Endothelial cell of umbilical vein (primary cell): Measurements from ENCODE around the gene HSF2BP. TPM values are rescaled to one million over a fixed set of nuclear protein-coding genes. Genes with fewer than 3 reads are reported as not detected.
A peak's percentile ranks its signal among the peaks of the same experiment; 100 is the strongest.

Source experiments
- Bru-seq: library from RNA; stranded (reverse); fragments of 400-500 nt; gene quantifications from one replicate; lab custom pipeline; 2021; lab: Mats Ljungman, UMichigan
- BruChase-seq, 2 experiments: library from RNA; stranded (reverse); fragments of 400-500 nt; gene quantifications; one replicate each; lab custom pipeline; 2021; lab: Mats Ljungman, UMichigan
- BruUV-seq: library from RNA; stranded (reverse); fragments of 400-500 nt; replicated peaks from 2 replicates; lab custom pipeline; 2021; lab: Mats Ljungman, UMichigan
- CTCF ChIA-PET: fragments of 300-600, 350-600 bp; sonication (Branson Sonifier 250); formaldehyde crosslinking; loops from one replicate; lab custom pipeline; 2021; ENCODE audit warnings: antibody characterized with exemption, inconsistent platforms; lab: Charles Lee
- POLR2A ChIA-PET: fragments of 300-600, 350-600 bp; sonication (Branson Sonifier 250); formaldehyde crosslinking; loops from one replicate; lab custom pipeline; 2021; ENCODE audit warnings: antibody characterized with exemption, inconsistent platforms; lab: Charles Lee
- DNase-seq: peaks from one replicate; pipeline ENCODE4 v3.0.0-alpha.2; 2011; ENCODE audit warnings: low read depth, low spot score
- FAIRE-seq: peaks from 2 replicates; lab custom pipeline; 2011; peaks lifted over from hg19 to GRCh38; lab: Jason Lieb, UNC
- H2AFZ ChIP-seq: 2 replicates; pipeline ENCODE4 v1.6.0; 2012; ENCODE audit warnings: low read depth, low read length, control low read depth, inconsistent platforms
- H3K27ac ChIP-seq: 2 replicates; pipeline ENCODE4 v1.5.1; 2011; ENCODE audit warnings: low read depth, mild to moderate bottlenecking, control low read depth, low read length, moderate library complexity; ENCODE audit not compliant: insufficient read depth
- H3K27me3 ChIP-seq, 2 experiments: 2 replicates each; pipeline versions ENCODE4 v1.6.0 to v1.6.1; 2011; ENCODE audit warnings: low read length in 2 of 2, mixed read lengths in 1 of 2; ENCODE audit not compliant: control insufficient read depth in 2 of 2, insufficient read depth in 2 of 2
- H3K36me3 ChIP-seq, 2 experiments: 2 replicates in 1 of 2; 3 replicates in 1 of 2; pipeline ENCODE4 v1.5.1; 2011; ENCODE audit warnings: low read length in 2 of 2, mild to moderate bottlenecking in 1 of 2, moderate library complexity in 1 of 2; ENCODE audit not compliant: control insufficient read depth in 2 of 2, insufficient read depth in 2 of 2; ENCODE audit errors: extremely low read depth in 1 of 2
- H3K4me1 ChIP-seq: 3 replicates; pipeline ENCODE4 v1.5.1; 2011; ENCODE audit warnings: mild to moderate bottlenecking, low read length; ENCODE audit not compliant: control insufficient read depth, insufficient read depth; ENCODE audit errors: extremely low read depth
- H3K4me2 ChIP-seq: 2 replicates; pipeline ENCODE4 v1.6.1; 2011; ENCODE audit warnings: low read length, control low read depth, mixed read lengths; ENCODE audit not compliant: insufficient read depth
- H3K4me3 ChIP-seq, 3 experiments: fragments of 200-600 bp in 1 of 3; sonication (generic), shearing (Covaris generic) in 1 of 3; replicated peaks in 1 of 3; 2 replicates each; pipeline ENCODE4 v1.5.1; 2011 to 2016; ENCODE audit warnings: control low read depth in 3 of 3, low read length in 3 of 3, mild to moderate bottlenecking in 2 of 3, inconsistent platforms in 1 of 3, low read depth in 1 of 3, moderate library complexity in 1 of 3; ENCODE audit not compliant: insufficient read depth in 1 of 3
- H3K79me2 ChIP-seq: 2 replicates; pipeline ENCODE4 v1.6.0; 2012; ENCODE audit warnings: low read length, inconsistent platforms; ENCODE audit not compliant: control insufficient read depth, insufficient read depth
- H3K9ac ChIP-seq: replicated peaks from 2 replicates; pipeline ENCODE3; 2011; ENCODE audit warnings: low read length, control low read depth; ENCODE audit not compliant: insufficient read depth; ENCODE audit errors: extremely low read depth
- H3K9me1 ChIP-seq: replicated peaks from 3 replicates; pipeline ENCODE4 v1.6.0; 2011; ENCODE audit warnings: mild to moderate bottlenecking, low read length; ENCODE audit not compliant: control insufficient read depth, insufficient read depth; ENCODE audit errors: extremely low read depth
- H3K9me3 ChIP-seq: replicated peaks from 2 replicates; pipeline ENCODE4 v1.5.1; 2012; ENCODE audit warnings: low read length, inconsistent platforms; ENCODE audit not compliant: control insufficient read depth, insufficient read depth
- H4K20me1 ChIP-seq: replicated peaks from 2 replicates; pipeline ENCODE3; 2011; ENCODE audit warnings: mild to moderate bottlenecking, low read length; ENCODE audit not compliant: control insufficient read depth, insufficient read depth; ENCODE audit errors: extremely low read depth
- EZH2 ChIP-seq: IDR thresholded peaks from 2 replicates; pipeline ENCODE4 v1.6.1; 2012; ENCODE audit warnings: borderline replicate concordance, low read depth, mild to moderate bottlenecking, moderate library complexity, low read length, inconsistent platforms; ENCODE audit not compliant: severe bottlenecking
- FOS ChIP-seq: IDR thresholded peaks from 2 replicates; pipeline ENCODE4 v1.6.1; 2011; ENCODE audit warnings: mild to moderate bottlenecking, low read length, moderate library complexity, borderline replicate concordance; ENCODE audit not compliant: insufficient read depth
- GATA2 ChIP-seq: IDR thresholded peaks from 2 replicates; pipeline ENCODE4 v1.7.0; 2011; ENCODE audit warnings: low read depth, mild to moderate bottlenecking, moderate library complexity, mixed read lengths, low read length; ENCODE audit not compliant: insufficient read length, insufficient read depth
- JUN ChIP-seq: IDR thresholded peaks from 2 replicates; pipeline ENCODE4 v1.6.1; 2011; ENCODE audit warnings: borderline replicate concordance, low read depth; ENCODE audit not compliant: insufficient read length, insufficient read depth
- MAX ChIP-seq: IDR thresholded peaks from 2 replicates; pipeline ENCODE4 v1.6.1; 2011; ENCODE audit not compliant: insufficient read depth, insufficient read length
- MYC ChIP-seq: IDR thresholded peaks from one replicate; pipeline ENCODE4 v1.6.1; 2011; ENCODE audit warnings: mild to moderate bottlenecking, low read depth, low read length
- POLR2A ChIP-seq: IDR thresholded peaks from 2 replicates; pipeline ENCODE4 v1.6.1; 2012; ENCODE audit warnings: low read depth, mild to moderate bottlenecking, control low read depth, low read length
- POLR2AphosphoS5 ChIP-seq: IDR thresholded peaks from 2 replicates; pipeline ENCODE4 v1.6.1; 2012; ENCODE audit warnings: low read depth, mild to moderate bottlenecking, control low read depth, low read length, moderate library complexity; ENCODE audit not compliant: insufficient read depth
- dilution Hi-C: fragments of 300-500 bp; cut with MboI; formaldehyde crosslinking; loops from one replicate; pipeline ENCODE4 v1.15.0; 2019; ENCODE audit warnings: low sequenced_read_pairs; ENCODE audit not compliant: extremely low pct_ligation_motif_present
- intact Hi-C: fragments of 100-400 bp; cut with micrococcal nuclease; formaldehyde crosslinking; loops from one replicate; pipeline ENCODE4 v1.10.0; 2022
- long read RNA-seq: library from polyadenylated mRNA; stranded (forward); transcript quantifications from one replicate; pipeline ENCODE4 v2.0.0, GENCODE V29; 2021
- polyA minus RNA-seq, 3 experiments: library from RNA; depleted of rRNA, polyadenylated mRNA; stranded (reverse); fragments of >200 nt; gene quantifications; 1 replicate in 1 of 3; 2 replicates in 2 of 3; pipeline ENCODE4 v1.2.3, GENCODE V29; 2011
- polyA plus RNA-seq, 4 experiments: library from polyadenylated mRNA; depleted of rRNA in 3 of 4; stranded (reverse) in 3 of 4; unstranded in 1 of 4; fragments of >200 nt; gene quantifications; 2 replicates each; pipeline versions ENCODE4 v1.2.1 to v1.2.3, GENCODE V29; 2011 to 2012; ENCODE audit warnings: missing spikeins in 1 of 4
- total RNA-seq: library from RNA; stranded (reverse); gene quantifications from 2 replicates; pipeline ENCODE4 v1.2.3, GENCODE V29; 2021
- TF ChIP-seq, protein P1 (sequence below), 2 donors: IDR thresholded peaks; 1 replicate in 1 of 2; 2 replicates in 1 of 2; pipeline ENCODE4 v1.5.1; 2011; ENCODE audit warnings: low read length in 2 of 2, mild to moderate bottlenecking in 2 of 2, moderate library complexity in 2 of 2, control low read depth in 1 of 2, inconsistent platforms in 1 of 2, low read depth in 1 of 2; ENCODE audit not compliant: insufficient read depth in 1 of 2; ENCODE audit errors: extremely low read depth in 1 of 2

The HSF2BP gene
- 0.55 and 0.67 TPM in 2 replicates for total RNA-seq
- polyA plus RNA-seq = 0.37 and 0.41 TPM in 2 replicates
- polyA plus RNA-seq (2011; cell fraction: cytosol; rRNA removed) = 0.41 and 0.58 TPM in 2 replicates
- 0.43 and 0.61 TPM in 2 replicates for polyA plus RNA-seq (2011; cell fraction: nucleus; rRNA removed)
- 0.39 and 0.57 TPM in 2 replicates for polyA plus RNA-seq (2012)
- polyA minus RNA-seq = 0.58 and 0.70 TPM in 2 replicates
- 2.2 TPM for polyA minus RNA-seq (2011; cell fraction: cytosol; rRNA and poly(A)+ RNA removed)
- polyA minus RNA-seq (2011; cell fraction: nucleus; rRNA and poly(A)+ RNA removed) = 0.96 and 1.0 TPM in 2 replicates
- Bru-seq, nascent RNA = percentile 25 among the genes with signal in this experiment
- BruChase-seq, experiment 1, labeled RNA remaining after a 6-hour chase = percentile 27 among the genes with signal in this experiment
- percentile 19 among the genes with signal in this experiment for BruChase-seq, experiment 2, labeled RNA remaining after a 2-hour chase
- long read RNA-seq, partial matches to known transcripts = 3 of 5 reads
- long read RNA-seq, other reads (novel, unspliced or antisense) = 2 of 5 reads

DNA sequence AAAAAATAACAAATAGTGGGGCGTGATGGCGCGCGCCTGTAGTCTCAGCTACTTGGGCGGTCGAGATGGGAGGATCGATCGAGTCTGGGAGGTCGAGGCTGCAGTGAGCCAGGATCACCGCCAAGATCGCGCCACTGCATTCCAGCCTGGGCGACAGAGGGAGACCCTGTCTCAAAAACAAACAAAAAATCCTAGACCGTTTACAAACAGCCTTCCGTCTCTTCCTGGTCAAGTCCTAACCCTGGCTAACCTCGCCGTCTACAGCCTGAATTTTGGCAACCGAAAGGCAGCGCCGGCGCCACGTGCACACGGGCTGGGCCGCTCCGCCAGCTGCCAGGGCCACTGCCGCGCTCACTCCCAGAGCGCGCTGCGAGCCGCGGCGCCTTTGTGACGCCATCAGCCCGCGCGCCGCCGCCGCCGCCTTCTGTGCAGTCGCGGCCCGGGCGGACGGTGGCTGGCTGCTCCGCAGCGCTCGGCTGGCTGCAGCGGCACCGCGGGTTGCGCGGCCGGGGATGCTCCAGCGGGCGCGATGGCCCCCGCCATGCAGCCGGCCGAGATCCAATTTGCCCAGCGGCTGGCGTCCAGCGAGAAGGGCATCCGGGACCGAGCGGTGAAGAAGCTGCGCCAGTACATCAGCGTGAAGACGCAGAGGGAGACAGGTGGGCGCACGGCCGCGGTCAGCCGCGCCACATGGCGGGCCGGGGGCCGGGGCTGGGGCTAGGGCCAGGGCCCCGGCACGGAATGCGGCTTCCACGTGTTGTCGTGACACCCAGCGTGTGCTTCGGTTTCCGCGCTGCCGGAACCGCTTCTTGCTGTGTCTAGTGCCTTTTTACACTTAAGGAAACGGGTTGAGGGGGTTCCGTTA lies at the start of gene HSF2BP, which contains the start of gene RRP1B:
Gene HSF2BP (minus strand): TSS at position 353 of the 865 bp plus-strand sequence. CDS start 1,392 bp downstream, outside the sequence.
Gene RRP1B (plus strand): TSS at position 425 of the 865 bp plus-strand sequence. CDS start 105 bp downstream, at position 530.
- intact Hi-C loops (loop anchor here (5.0 kb wide), 1 partner anchor 327 kb away; no protein-coding TSS in a partner anchor), dilution Hi-C loops (no loop called here)
- Histone ChIP-seq H3K9me1 (no peaks in the 10 kb centered on the region), H3K4me1 (peaks cover 55% of the 10 kb centered on the region), H3K27me3 (no peaks in the 10 kb centered on the region), H3K27ac (peak within 1 kb of the TSS; percentile 77), H3K9ac (peak within 1 kb of the TSS; percentile 92), H4K20me1 (no peaks in the 10 kb centered on the region), H3K4me2 (peak within 1 kb of the TSS; percentile 80), H3K36me3 (peaks cover 6 to 9% of the 10 kb centered on the region in 2 experiments), H3K79me2 (peaks cover 45% of the 10 kb centered on the region), H2AFZ (peak within 1 kb of the TSS; percentile 74), H3K9me3 (no peaks in the 10 kb centered on the region), H3K4me3 (peak within 1 kb of the TSS; percentile 85 to 94 (median 92))
- peak; percentile 35 for FAIRE-seq
- TF ChIP-seq EZH2 (no peak), MAX (peak; percentile 91), POLR2AphosphoS5 (peak; percentile 96), FOS (no peak), GATA2 (no peak), POLR2A (peak; percentile 86), JUN (no peak), MYC (peak; percentile 84)
- TF ChIP-seq, protein P1, sequence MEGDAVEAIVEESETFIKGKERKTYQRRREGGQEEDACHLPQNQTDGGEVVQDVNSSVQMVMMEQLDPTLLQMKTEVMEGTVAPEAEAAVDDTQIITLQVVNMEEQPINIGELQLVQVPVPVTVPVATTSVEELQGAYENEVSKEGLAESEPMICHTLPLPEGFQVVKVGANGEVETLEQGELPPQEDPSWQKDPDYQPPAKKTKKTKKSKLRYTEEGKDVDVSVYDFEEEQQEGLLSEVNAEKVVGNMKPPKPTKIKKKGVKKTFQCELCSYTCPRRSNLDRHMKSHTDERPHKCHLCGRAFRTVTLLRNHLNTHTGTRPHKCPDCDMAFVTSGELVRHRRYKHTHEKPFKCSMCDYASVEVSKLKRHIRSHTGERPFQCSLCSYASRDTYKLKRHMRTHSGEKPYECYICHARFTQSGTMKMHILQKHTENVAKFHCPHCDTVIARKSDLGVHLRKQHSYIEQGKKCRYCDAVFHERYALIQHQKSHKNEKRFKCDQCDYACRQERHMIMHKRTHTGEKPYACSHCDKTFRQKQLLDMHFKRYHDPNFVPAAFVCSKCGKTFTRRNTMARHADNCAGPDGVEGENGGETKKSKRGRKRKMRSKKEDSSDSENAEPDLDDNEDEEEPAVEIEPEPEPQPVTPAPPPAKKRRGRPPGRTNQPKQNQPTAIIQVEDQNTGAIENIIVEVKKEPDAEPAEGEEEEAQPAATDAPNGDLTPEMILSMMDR (IDR thresholded peaks at IDR 0.05; ENCODE audit: extremely low read depth in 1 of 2, insufficient read depth in 1 of 2, low read depth in 1 of 2, low read length in 2 of 2) = no peak
- ChIA-PET CTCF (interaction anchor here (1.6 kb wide), 1 partner anchor 69 kb away, joined by 3 read pairs; no protein-coding TSS in a partner anchor), POLR2A (no interaction called here)
- BruUV-seq = TSS peak; percentile 75
- peak; percentile 80 for DNase-seq
